ENCODE data around the gene PLCL1. TPM values are rescaled to one million over a fixed set of nuclear protein-coding genes. Genes with fewer than 3 reads are reported as not detected.

PLCL1 gene
- polyA plus RNA-seq, 3 donors, result 0.69 to 1.4 (median 0.79) TPM

DNA sequence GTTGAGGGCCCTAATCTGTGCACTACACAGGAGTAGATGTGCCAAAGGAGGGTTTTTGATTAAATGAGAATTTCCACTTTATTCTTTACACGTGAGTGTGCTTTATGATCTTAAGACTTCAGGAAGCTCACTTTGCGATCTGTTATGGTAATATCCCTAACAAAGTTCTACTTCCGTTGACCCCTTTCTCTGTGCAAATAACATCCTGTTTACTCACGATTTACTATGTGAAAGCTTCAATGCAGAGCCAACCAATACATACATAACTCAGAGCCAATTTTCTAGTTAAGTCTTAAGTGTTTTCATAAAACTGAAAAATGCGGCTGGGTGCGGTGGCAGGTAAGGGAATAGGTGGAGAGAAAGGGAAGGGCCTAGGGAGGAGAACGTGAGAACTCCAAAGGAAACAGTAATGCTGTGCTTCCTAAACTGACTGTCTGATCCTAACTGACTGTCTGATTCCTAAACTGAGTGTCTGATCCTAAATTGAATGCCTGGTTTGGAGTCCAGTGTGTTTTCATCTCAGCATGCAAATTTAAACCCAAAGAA lies 87.6 kb downstream of the PLCL1 start:
- Histone ChIP-seq H3K4me3 (replicated peaks in 1 of 3; ENCODE audit: low read depth in 2 of 3, low read length in 3 of 3) (no peak overlapping the region), H3K4me1 (ENCODE audit: control insufficient read depth in 1 of 2, insufficient read depth in 2 of 2, low read length in 2 of 2) (peaks cover 18 to 31% of the 10 kb centered on the region in 2 donors), H3K9ac (ENCODE audit: insufficient read depth, low read length, poor library complexity, severe bottlenecking) (no peak overlapping the region), H3K4me2 (replicated peaks; ENCODE audit: extremely low read depth, low read length, poor library complexity, severe bottlenecking) (no peak overlapping the region), H3K79me2 (ENCODE audit: insufficient read depth, low read length) (no peaks in the 10 kb centered on the region), H3K36me3 (replicated peaks in 1 of 2; ENCODE audit: control insufficient read depth in 1 of 2, insufficient read depth in 2 of 2, low read length in 2 of 2) (no peaks in the 10 kb centered on the region), H3K27ac (ENCODE audit: low read depth in 1 of 2, low read length in 2 of 2) (no peak overlapping the region), H2AFZ (ENCODE audit: insufficient read depth, low read depth, low read length, poor library complexity, severe bottlenecking) (no peak overlapping the region), H3K9me3 (replicated peaks in 1 of 2; ENCODE audit: control insufficient read depth in 1 of 2, insufficient read depth in 1 of 2, low read length in 2 of 2) (no peaks in the 10 kb centered on the region), H4K20me1 (ENCODE audit: insufficient read depth, low read length) (no peaks in the 10 kb centered on the region), H3K27me3 (ENCODE audit: control insufficient read depth in 2 of 2, insufficient read depth in 2 of 2, low read length in 2 of 2) (no peaks in the 10 kb centered on the region)
- intact Hi-C loops (cut with micrococcal nuclease), result no loop called here
- Mint-ChIP-seq H3K4me1 (peaks cover 24% of the 10 kb centered on the region), H3K27me3 (ENCODE audit: low read depth in 3 of 3) (peaks cover 0 to 3% (median 0%) of the 10 kb centered on the region in 3 donors), H3K27ac (peak overlapping the region in 1 of 7 donors; percentile 64), H3K9me3 (peaks cover 0 to under 1% (median 0%) of the 10 kb centered on the region in 7 donors), H3K4me3 (no peak overlapping the region), H3K36me3 (peaks cover 0 to 3% of the 10 kb centered on the region in 2 donors)
- TF ChIP-seq, protein P1, sequence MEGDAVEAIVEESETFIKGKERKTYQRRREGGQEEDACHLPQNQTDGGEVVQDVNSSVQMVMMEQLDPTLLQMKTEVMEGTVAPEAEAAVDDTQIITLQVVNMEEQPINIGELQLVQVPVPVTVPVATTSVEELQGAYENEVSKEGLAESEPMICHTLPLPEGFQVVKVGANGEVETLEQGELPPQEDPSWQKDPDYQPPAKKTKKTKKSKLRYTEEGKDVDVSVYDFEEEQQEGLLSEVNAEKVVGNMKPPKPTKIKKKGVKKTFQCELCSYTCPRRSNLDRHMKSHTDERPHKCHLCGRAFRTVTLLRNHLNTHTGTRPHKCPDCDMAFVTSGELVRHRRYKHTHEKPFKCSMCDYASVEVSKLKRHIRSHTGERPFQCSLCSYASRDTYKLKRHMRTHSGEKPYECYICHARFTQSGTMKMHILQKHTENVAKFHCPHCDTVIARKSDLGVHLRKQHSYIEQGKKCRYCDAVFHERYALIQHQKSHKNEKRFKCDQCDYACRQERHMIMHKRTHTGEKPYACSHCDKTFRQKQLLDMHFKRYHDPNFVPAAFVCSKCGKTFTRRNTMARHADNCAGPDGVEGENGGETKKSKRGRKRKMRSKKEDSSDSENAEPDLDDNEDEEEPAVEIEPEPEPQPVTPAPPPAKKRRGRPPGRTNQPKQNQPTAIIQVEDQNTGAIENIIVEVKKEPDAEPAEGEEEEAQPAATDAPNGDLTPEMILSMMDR (IDR thresholded peaks at IDR 0.05), result no peak
- DNase-seq, result no peak
- WGBS (ENCODE audit: insufficient coverage), result 100% methylated on average over 4 of the region's 7 CpGs

DNA sequence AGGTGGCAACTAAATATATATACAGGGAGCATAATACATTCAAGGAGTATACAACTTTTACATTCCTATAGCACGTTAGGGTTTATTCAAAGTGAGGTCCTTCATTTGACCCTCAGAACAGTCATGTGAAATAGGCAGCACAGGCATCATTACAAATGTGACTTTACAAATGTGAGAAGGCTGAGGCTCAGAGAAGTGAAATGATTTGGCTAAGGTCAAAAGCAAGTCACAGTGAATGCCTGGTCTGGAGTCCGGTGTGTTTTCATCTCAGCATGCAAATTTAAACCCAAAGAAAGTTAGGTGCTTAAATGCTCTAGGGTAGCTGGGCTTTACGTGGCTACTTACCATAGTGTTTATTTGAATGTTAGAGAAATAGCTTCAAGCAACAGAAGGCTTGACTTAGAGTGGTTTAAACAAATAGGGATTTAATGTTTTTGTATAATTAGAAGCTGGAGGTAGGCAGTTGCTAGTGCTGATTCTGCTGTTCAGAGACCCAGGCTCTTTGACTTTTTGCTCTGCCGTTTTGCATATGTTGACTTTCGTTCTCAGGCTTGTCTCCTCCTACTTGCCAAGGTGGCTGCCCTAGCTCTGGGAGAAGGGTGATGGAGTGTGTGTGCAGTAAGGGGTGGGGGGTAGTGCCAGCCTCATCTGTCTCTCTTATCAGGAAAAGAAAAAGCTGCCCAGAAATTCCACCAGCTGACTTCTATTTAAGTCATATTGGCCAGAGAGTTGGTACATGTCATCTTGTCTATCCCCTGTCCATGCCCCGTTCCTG lies 89.2 kb downstream of the PLCL1 start:
- H3K79me2 ChIP-seq (ENCODE audit: insufficient read depth, low read length), result no peaks in the 10 kb centered on the region
- H3K4me3 ChIP-seq (replicated peaks in 1 of 3; ENCODE audit: low read depth in 2 of 3, low read length in 3 of 3), result no peak overlapping the region
- Mint-ChIP-seq H3K9me3 (peaks cover 0 to 3% (median 0%) of the 10 kb centered on the region in 7 donors), H3K36me3 (peaks cover 0 to 3% of the 10 kb centered on the region in 2 donors), H3K4me3 (no peak overlapping the region), H3K27ac (peak overlapping the region in 1 of 7 donors; percentile 43), H3K4me1 (peaks cover 23% of the 10 kb centered on the region), H3K27me3 (ENCODE audit: low read depth in 3 of 3) (no peaks in the 10 kb centered on the region)
- no peaks in the 10 kb centered on the region for H3K36me3 ChIP-seq (replicated peaks in 1 of 2; ENCODE audit: control insufficient read depth in 1 of 2, insufficient read depth in 2 of 2, low read length in 2 of 2)
- H3K9me3 ChIP-seq (replicated peaks in 1 of 2; ENCODE audit: control insufficient read depth in 1 of 2, insufficient read depth in 1 of 2, low read length in 2 of 2), result peaks cover 0 to 2% of the 10 kb centered on the region in 2 donors
- TF ChIP-seq, protein P1 (IDR thresholded peaks at IDR 0.05), result no peak
- H2AFZ ChIP-seq (ENCODE audit: insufficient read depth, low read depth, low read length, poor library complexity, severe bottlenecking), result no peak overlapping the region
- no peak for DNase-seq
- 85% methylated on average over 3 of the region's 6 CpGs for WGBS (ENCODE audit: insufficient coverage)
- no peak overlapping the region for H3K4me2 ChIP-seq (replicated peaks; ENCODE audit: extremely low read depth, low read length, poor library complexity, severe bottlenecking)
- H4K20me1 ChIP-seq (ENCODE audit: insufficient read depth, low read length), result no peaks in the 10 kb centered on the region
- intact Hi-C loops (cut with micrococcal nuclease), result no loop called here
- H3K4me1 ChIP-seq (ENCODE audit: control insufficient read depth in 1 of 2, insufficient read depth in 2 of 2, low read length in 2 of 2), result peaks cover 18 to 29% of the 10 kb centered on the region in 2 donors
- no peak overlapping the region for H3K27ac ChIP-seq (ENCODE audit: low read depth in 1 of 2, low read length in 2 of 2)
- H3K27me3 ChIP-seq (ENCODE audit: control insufficient read depth in 2 of 2, insufficient read depth in 2 of 2, low read length in 2 of 2), result no peaks in the 10 kb centered on the region
- H3K9ac ChIP-seq (ENCODE audit: insufficient read depth, low read length, poor library complexity, severe bottlenecking), result no peak overlapping the region

Measured in CD14-positive monocyte (primary cell).